CD4-positive, alpha-beta T cell treated with Interleukin-12 subunit alpha and Interleukin-12 subunit beta, for 1 hour (primary cell): ENCODE measurements around the gene SLC22A7.

Experiments used
- DNase-seq: peaks from one replicate; pipeline ENCODE4 v3.0.0-alpha.2; 2020

SLC22A7 gene, protein sequence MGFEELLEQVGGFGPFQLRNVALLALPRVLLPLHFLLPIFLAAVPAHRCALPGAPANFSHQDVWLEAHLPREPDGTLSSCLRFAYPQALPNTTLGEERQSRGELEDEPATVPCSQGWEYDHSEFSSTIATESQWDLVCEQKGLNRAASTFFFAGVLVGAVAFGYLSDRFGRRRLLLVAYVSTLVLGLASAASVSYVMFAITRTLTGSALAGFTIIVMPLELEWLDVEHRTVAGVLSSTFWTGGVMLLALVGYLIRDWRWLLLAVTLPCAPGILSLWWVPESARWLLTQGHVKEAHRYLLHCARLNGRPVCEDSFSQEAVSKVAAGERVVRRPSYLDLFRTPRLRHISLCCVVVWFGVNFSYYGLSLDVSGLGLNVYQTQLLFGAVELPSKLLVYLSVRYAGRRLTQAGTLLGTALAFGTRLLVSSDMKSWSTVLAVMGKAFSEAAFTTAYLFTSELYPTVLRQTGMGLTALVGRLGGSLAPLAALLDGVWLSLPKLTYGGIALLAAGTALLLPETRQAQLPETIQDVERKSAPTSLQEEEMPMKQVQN

DNA sequence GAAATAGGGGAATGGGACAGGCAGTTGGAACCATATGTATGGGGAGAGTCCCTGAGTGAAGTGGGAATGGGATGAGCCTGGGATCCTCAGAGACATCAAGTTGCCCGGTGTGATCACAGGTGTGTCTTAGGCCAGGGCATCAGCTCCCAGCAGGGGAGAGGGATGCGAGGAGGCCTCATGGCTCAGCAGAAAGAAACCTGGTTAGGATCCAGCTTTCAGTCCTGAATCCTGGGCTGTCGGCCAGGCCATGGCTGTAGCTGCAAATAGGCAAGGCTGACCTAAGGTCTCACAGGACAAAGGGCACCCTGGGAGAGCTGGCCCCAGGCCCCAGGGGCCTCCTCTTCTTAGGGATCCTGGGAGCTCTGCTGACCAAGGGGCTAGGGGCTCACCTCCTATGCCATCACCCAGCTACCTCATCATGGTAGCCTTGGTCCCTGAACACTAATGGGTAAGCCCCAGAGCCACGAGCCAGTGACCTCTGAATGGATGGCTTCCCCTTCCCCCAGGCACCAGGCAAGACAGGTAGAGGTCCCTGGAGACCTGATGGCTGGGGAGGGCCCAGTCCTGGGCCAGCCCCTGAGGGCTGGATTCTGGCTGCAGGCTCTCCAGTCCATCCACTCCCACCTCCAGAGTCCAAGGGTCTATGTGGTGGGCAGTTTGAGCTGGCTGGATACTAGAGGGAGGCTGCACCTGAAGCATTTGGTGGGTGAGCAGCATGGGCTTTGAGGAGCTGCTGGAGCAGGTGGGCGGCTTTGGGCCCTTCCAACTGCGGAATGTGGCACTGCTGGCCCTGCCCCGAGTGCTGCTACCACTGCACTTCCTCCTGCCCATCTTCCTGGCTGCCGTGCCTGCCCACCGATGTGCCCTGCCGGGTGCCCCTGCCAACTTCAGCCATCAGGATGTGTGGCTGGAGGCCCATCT, at the start of gene SLC22A7:
Gene SLC22A7 (plus strand): TSS at position 617 of the 921 bp plus-strand sequence. CDS start 99 bp downstream, at position 716.
- DNase-seq = no peak

DNA sequence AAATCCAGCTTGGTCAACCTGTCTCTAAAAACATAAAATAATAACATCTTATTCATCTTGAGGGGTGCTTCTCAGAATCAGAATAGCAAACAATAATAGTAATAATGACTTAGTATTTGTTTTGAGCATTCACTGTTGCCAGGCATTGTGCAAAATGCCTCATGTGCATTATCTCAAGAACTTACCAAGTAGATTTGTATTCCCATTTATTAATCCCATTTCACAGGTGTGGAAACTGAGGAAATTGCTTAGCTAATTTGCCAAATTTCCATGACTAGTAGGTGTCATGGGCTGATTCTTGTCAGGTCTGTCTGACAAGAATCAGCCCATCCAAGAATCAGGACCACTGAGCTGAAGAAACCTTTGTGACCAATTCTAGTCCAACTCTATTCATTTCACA, 49.3 kb upstream of the SLC22A7 start:
- DNase-seq = no peak

DNA sequence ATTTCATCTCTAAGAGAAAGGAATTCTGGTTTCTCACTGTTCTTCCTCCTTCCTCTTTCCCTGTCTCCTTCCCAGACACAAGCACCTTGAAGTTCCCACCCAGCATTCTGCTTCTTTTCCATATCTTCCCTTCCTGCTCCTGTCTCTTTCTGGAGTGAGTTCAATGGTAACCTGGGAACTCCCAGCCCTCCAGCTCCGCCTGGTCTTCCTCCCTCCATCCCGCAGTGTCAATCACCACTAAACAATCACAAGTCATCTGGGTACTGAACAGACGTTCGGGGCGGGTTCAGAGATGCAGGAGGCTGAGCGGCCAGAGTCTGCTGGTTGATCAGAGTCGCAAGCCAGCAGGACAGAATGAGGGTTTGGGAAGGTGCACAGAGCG, 47.1 kb upstream of the SLC22A7 start:
- DNase-seq = no peak

DNA sequence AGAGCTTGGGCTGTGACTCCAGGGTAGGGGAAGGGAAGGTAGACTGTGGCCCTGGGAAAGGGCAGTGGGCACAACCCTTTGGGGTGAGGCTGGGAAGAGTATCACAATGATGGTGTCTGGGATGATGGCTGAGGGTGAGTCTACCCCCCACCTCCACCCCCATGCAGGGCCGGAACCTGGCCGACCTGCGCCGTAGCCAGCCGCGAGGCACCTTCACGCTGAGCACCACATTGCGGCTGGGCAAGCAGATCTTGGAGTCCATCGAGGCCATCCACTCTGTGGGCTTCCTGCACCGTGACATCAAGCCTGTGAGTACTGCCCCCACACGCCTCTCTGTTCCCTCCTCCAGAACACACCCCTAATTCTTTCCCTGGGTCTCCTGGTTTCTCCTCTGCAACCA, 44.7 kb upstream of the SLC22A7 start:
- DNase-seq = no peak

GRCh38 chr6:43254138-43254817, 43.8 kb upstream of the SLC22A7 start:
- DNase-seq = no peak

DNA sequence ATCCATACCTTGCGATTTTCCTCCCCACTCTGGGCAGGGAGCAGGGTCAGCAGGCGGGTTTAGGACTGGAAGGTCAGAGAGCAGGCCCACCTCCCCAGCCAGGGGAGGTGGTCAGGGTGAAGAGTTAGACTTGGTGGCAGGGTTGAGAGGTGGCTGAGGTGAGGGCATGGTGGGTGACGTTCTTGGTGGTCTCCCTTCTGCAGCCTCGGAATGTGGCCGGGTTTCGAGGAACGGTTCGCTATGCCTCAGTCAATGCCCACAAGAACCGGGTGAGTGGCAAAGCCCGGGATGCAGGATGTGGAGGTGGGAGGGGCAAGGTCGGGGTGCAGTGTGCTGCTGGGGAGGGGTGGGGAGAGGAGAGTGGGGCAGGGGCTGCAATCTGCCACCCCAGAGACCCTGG, 43.2 kb upstream of the SLC22A7 start:
- DNase-seq = no peak

GRCh38 chr6:43255408-43256054, 42.5 kb upstream of the SLC22A7 start:
- no peak for DNase-seq

- DNase-seq = no peak
Observed at GRCh38 chr6:43256670-43257366, 41.2 kb upstream of the SLC22A7 start.

- DNase-seq = no peak
Observed at GRCh38 chr6:43257367-43258145, 40.5 kb upstream of the SLC22A7 start.

- DNase-seq = no peak
Observed at GRCh38 chr6:43258180-43258579, 39.9 kb upstream of the SLC22A7 start.

- DNase-seq = no peak
Observed at GRCh38 chr6:43258807-43259686, 39.0 kb upstream of the SLC22A7 start.

DNA sequence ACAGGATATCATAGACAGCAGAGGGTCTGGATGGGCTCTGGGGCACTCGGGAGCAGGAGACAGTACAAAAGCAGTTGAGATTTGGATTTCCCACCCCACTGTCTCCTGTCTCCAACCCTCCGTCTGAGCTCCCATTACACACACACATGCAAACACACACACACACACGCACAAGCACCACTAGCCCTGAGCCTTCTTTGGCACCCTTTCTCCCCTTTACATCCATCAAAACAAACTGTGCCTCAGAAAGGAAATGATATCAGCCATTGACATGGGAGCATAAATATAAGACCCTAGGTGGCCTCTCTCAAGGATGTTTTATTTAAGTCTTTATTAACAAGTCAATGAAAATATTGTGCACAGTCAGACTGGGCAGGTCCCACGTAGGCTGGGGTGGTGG, 37.3 kb upstream of the SLC22A7 start:
- DNase-seq = no peak

- DNase-seq = no peak
Observed at GRCh38 chr6:43261198-43261597, 36.9 kb upstream of the SLC22A7 start.

DNA sequence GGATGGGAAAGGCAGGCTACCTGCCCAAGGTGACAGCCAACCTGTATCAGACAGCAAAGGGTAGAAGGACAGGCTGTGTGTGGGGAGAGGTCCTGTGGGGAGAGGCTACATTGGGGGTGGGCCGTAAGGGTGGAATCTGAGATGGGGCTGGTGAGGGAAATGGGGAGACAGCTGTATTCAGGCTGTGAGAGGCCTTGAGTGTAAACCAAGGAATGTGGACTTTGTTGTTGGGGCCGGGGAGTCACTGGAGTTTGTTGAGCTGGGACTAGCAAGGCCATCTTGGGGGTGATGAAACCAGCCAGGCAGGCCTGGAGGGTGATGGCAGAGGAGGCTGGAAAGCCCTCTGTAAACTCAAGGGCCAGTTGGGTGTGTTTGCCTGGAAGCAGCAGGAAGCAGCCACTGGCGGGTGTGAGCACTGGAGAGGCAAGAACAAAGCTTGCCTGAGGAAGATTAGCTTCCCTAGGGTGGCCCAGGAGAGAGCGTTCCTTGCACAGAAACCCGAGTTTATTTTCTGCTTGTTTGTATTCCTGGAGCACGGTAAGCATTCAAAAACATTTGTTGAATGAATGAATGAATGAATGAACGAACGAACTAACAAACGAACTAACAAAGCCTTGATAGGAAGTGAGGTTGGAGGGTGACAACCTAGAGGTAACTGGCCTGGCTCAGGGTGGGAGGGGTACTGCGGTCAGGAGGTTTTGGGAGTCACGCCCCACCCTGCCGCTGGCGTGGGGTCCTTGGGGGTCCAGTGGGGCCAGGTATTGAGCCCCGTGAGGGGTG, 35.9 kb upstream of the SLC22A7 start:
- no peak for DNase-seq

GRCh38 chr6:43262780-43263313, 35.2 kb upstream of the SLC22A7 start:
- DNase-seq = no peak

DNA sequence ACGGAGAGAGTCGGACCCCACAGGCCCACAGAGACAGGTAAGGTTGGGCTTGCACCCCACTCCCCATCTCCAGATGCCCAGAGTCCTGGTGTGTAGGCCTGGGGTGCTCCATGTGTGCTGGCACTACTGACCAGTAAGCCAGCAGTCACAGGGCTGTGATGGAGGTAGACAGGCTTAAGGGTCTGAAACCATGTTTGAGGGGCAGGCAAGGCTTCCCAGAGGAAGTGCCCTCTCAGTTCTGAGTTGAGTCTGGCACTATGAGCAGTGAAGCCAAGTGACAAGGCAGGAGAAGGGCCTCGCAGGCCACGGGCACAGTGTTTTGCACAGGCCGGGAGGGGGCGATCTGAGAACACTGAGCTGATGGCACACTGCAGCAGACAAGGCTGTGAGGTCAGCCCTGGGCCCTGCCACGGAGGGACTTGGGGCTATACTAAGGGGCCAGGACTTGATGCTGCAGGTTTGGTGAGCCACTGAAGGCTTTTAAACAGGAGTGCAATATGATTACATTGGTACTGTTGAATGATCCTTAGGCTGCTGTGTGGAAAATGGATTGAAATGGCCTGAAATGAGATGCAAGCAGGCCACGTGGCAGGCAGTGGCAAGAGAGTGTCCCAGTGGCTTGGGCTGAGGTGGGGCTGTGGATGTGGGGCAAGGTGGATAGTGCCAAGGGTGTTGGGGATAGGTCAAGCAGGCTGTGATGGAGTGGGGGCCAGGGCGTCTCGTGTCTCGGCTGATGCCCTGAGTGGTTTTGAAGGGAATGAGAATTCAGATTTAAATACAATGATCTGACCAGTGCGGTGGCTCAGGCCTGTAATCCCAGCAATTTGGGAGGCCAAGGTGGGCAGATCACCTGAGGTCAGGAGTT, 34.5 kb upstream of the SLC22A7 start:
- DNase-seq = peak; percentile 80

DNA sequence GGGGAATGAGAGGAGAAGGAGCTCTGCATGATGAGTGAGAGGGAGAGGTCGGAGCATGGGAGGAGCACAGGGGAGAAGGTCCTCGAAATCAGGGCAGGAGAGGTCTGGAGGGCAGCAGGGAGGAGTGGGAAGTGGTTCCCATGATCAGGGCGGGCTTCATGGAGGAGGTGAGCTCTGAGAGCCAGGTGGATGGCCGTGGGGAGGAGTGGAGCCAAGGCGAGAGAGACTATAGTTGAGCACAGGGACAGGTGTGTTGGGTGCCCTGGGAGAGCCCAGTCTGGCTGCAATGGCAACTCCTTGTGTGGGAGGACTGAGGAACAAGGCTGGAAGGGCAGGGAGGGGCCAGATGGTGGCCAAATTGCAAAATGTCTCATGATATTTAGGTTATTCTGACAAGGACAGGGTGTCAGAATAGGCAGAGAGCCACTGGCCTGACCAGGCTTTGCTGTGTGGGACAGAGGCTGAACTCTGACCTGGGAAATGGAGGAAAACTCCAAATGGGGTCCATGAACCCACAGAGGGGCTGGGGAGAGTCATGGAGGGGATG, 33.4 kb upstream of the SLC22A7 start:
- no peak for DNase-seq

- no peak for DNase-seq
Observed at GRCh38 chr6:43265564-43265963, 32.5 kb upstream of the SLC22A7 start.
